Measurements from ENCODE around the gene CELSR2.

The CELSR2 gene

GRCh38 chr1:109312246-109312645 lies 62.9 kb downstream of the CELSR2 start:
- H3K36me3 ChIP-seq (ENCODE audit: control insufficient read depth, low read length): no peaks in the 10 kb centered on the region
- no peaks in the 10 kb centered on the region for H3K79me2 ChIP-seq (ENCODE audit: control insufficient read depth, low read length)
- H3F3A ChIP-seq (ENCODE audit: control insufficient read depth, insufficient read depth): peaks cover 8% of the 10 kb centered on the region; the same call in 1 of the 2 replicates
- no peaks in the 10 kb centered on the region for H3K9me3 ChIP-seq (ENCODE audit: control insufficient read depth, insufficient read depth, low read length)
- H3K4me3 ChIP-seq (ENCODE audit: low read length): no peak overlapping the region
- H3K4me2 ChIP-seq (ENCODE audit: low read length): no peak overlapping the region
- no peaks in the 10 kb centered on the region for H3K27me3 ChIP-seq (ENCODE audit: control insufficient read depth, low read length)
- no peaks in the 10 kb centered on the region for H4K20me1 ChIP-seq (ENCODE audit: control insufficient read depth, insufficient read depth, low read depth, low read length)
- H3K27ac ChIP-seq (ENCODE audit: low read depth, low read length): no peak overlapping the region
- H3K4me1 ChIP-seq (ENCODE audit: control insufficient read depth, low read length): peaks cover 22% of the 10 kb centered on the region
- no peak for TF ChIP-seq CTCF (IDR thresholded peaks at IDR 0.05; ENCODE audit: low read depth, low read length, poor library complexity, severe bottlenecking)
- no peak for TF ChIP-seq EZH2phosphoT487 (IDR thresholded peaks at IDR 0.05; ENCODE audit: borderline replicate concordance, low read length)
- no peaks in the 10 kb centered on the region for H3K9me2 ChIP-seq (replicated peaks; ENCODE audit: control insufficient read depth, low read length)

- no peaks in the 10 kb centered on the region for H3K9me3 ChIP-seq (ENCODE audit: control insufficient read depth, insufficient read depth, low read length)
- no peaks in the 10 kb centered on the region for H4K20me1 ChIP-seq (ENCODE audit: control insufficient read depth, insufficient read depth, low read depth, low read length)
- H3K4me1 ChIP-seq (ENCODE audit: control insufficient read depth, low read length): peaks cover 13% of the 10 kb centered on the region
- no peak overlapping the region for H3K27ac ChIP-seq (ENCODE audit: low read depth, low read length)
- 0 out of 2 replicates have a peak, but pooled peaks cover 3% of the 10 kb centered on the region for H3K36me3 ChIP-seq (ENCODE audit: control insufficient read depth, low read length)
- TF ChIP-seq CTCF (IDR thresholded peaks at IDR 0.05; ENCODE audit: low read depth, low read length, poor library complexity, severe bottlenecking): no peak
- TF ChIP-seq EZH2phosphoT487 (IDR thresholded peaks at IDR 0.05; ENCODE audit: borderline replicate concordance, low read length): no peak
- H3K9me2 ChIP-seq (replicated peaks; ENCODE audit: control insufficient read depth, low read length): no peaks in the 10 kb centered on the region
- H3K4me3 ChIP-seq (ENCODE audit: low read length): no peak overlapping the region
- H3K4me2 ChIP-seq (ENCODE audit: low read length): no peak overlapping the region
- H3F3A ChIP-seq (ENCODE audit: control insufficient read depth, insufficient read depth): peaks cover 8% of the 10 kb centered on the region; the same call in 1 of the 2 replicates
- no peaks in the 10 kb centered on the region for H3K27me3 ChIP-seq (ENCODE audit: control insufficient read depth, low read length)
- no peaks in the 10 kb centered on the region for H3K79me2 ChIP-seq (ENCODE audit: control insufficient read depth, low read length)
Observed at GRCh38 chr1:109312978-109313775, 63.8 kb downstream of the CELSR2 start.

- TF ChIP-seq EZH2phosphoT487 (IDR thresholded peaks at IDR 0.05; ENCODE audit: borderline replicate concordance, low read length) (no peak), CTCF (IDR thresholded peaks at IDR 0.05; ENCODE audit: low read depth, low read length, poor library complexity, severe bottlenecking) (no peak)
- no peaks in the 10 kb centered on the region for H3K9me2 ChIP-seq (replicated peaks; ENCODE audit: control insufficient read depth, low read length)
- H3K27me3 ChIP-seq (ENCODE audit: control insufficient read depth, low read length): no peaks in the 10 kb centered on the region
- H3K4me3 ChIP-seq (ENCODE audit: low read length): no peak overlapping the region
- no peaks in the 10 kb centered on the region for H3K4me1 ChIP-seq (ENCODE audit: control insufficient read depth, low read length)
- no peaks in the 10 kb centered on the region for H3K9me3 ChIP-seq (ENCODE audit: control insufficient read depth, insufficient read depth, low read length)
- H3K4me2 ChIP-seq (ENCODE audit: low read length): no peak overlapping the region
- 0 out of 2 replicates have a peak, but pooled peaks cover 3% of the 10 kb centered on the region for H3K36me3 ChIP-seq (ENCODE audit: control insufficient read depth, low read length)
- H3K79me2 ChIP-seq (ENCODE audit: control insufficient read depth, low read length): no peaks in the 10 kb centered on the region
- H3K27ac ChIP-seq (ENCODE audit: low read depth, low read length): no peak overlapping the region
- no peaks in the 10 kb centered on the region for H4K20me1 ChIP-seq (ENCODE audit: control insufficient read depth, insufficient read depth, low read depth, low read length)
- no peaks in the 10 kb centered on the region; the same call in 1 of the 2 replicates for H3F3A ChIP-seq (ENCODE audit: control insufficient read depth, insufficient read depth)
Observed at GRCh38 chr1:109314795-109315194, 65.5 kb downstream of the CELSR2 start.
